BE2C (cell line): ENCODE data around the gene SLC7A4.
A peak's percentile ranks its signal among the peaks of the same experiment; 100 is the strongest.

Experiments
- DNase-seq: peaks from one replicate; pipeline ENCODE4 v3.0.0-alpha.2; 2020
- H3K27me3 ChIP-seq: fragments of 250-450 bp; sonication (Bioruptor Pico); 2 replicates; pipeline ENCODE4 v1.5.1; 2020; ENCODE audit warnings: mild to moderate bottlenecking
- H3K36me3 ChIP-seq: fragments of 250-450 bp; sonication (Bioruptor Pico); 2 replicates; pipeline ENCODE4 v1.5.1; 2020; ENCODE audit warnings: mild to moderate bottlenecking
- H3K4me1 ChIP-seq: fragments of 250-450 bp; sonication (Bioruptor Pico); 2 replicates; pipeline ENCODE4 v1.5.1; 2020
- H3K4me3 ChIP-seq: 2 replicates; pipeline ENCODE4 v1.5.1; 2011; ENCODE audit warnings: low read depth, low read length
- H3K9me3 ChIP-seq: fragments of 250-450 bp; sonication (Bioruptor Pico); 2 replicates; pipeline ENCODE4 v1.5.1; 2020
- TF ChIP-seq, protein P1 (sequence below): IDR thresholded peaks from 2 replicates; pipeline ENCODE4 v1.5.1; 2012; ENCODE audit warnings: mild to moderate bottlenecking, low read depth, low read length

SLC7A4 gene

DNA sequence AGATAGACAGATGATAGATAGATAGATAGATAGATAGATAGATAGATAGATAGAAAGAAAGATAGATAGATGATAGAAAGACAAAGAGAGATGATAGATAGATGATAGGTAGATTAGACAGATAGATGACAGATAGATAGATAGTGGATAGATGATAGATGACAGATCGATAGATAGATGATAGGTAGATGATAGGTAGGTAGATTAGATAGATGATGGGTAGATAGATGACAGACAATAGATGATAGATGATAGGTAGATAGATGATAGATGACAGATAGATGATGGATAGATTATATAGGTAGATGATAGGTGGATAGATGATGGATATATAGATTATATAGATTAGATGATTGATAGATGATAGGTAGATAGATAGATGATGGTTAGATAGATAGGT lies 46.0 kb downstream of the SLC7A4 start:
- H3K36me3 ChIP-seq = peaks cover 20% of the 10 kb centered on the region
- no peak overlapping the region for H3K4me3 ChIP-seq
- H3K4me1 ChIP-seq = no peaks in the 10 kb centered on the region
- no peaks in the 10 kb centered on the region for H3K27me3 ChIP-seq
- TF ChIP-seq, protein P1, sequence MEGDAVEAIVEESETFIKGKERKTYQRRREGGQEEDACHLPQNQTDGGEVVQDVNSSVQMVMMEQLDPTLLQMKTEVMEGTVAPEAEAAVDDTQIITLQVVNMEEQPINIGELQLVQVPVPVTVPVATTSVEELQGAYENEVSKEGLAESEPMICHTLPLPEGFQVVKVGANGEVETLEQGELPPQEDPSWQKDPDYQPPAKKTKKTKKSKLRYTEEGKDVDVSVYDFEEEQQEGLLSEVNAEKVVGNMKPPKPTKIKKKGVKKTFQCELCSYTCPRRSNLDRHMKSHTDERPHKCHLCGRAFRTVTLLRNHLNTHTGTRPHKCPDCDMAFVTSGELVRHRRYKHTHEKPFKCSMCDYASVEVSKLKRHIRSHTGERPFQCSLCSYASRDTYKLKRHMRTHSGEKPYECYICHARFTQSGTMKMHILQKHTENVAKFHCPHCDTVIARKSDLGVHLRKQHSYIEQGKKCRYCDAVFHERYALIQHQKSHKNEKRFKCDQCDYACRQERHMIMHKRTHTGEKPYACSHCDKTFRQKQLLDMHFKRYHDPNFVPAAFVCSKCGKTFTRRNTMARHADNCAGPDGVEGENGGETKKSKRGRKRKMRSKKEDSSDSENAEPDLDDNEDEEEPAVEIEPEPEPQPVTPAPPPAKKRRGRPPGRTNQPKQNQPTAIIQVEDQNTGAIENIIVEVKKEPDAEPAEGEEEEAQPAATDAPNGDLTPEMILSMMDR = no peak
- no peak for DNase-seq
- no peaks in the 10 kb centered on the region for H3K9me3 ChIP-seq

DNA sequence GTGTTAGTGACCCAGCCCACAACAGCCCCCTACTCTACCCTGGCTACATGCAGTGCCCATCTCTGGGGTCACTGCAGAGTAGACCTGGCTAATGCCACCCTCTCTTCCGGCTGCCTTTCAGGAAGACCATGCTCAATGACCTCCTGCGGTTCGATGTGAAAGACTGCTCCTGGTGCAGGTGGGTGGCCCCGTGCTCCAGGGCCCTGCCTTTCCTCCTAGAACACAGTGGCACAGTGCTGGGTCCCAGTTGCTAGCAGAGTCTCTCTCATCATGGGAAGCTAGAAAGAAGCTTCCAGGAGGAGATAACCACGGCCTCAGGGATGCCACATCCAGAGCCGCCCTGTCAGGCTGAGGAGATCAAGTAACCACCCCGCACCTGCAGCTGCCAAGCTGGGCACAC lies 46.6 kb downstream of the SLC7A4 start:
- no peaks in the 10 kb centered on the region for H3K27me3 ChIP-seq
- H3K9me3 ChIP-seq = no peaks in the 10 kb centered on the region
- TF ChIP-seq, protein P1 = no peak
- H3K36me3 ChIP-seq = peaks cover 14% of the 10 kb centered on the region
- no peak overlapping the region for H3K4me3 ChIP-seq
- no peaks in the 10 kb centered on the region for H3K4me1 ChIP-seq
- DNase-seq = no peak

DNA sequence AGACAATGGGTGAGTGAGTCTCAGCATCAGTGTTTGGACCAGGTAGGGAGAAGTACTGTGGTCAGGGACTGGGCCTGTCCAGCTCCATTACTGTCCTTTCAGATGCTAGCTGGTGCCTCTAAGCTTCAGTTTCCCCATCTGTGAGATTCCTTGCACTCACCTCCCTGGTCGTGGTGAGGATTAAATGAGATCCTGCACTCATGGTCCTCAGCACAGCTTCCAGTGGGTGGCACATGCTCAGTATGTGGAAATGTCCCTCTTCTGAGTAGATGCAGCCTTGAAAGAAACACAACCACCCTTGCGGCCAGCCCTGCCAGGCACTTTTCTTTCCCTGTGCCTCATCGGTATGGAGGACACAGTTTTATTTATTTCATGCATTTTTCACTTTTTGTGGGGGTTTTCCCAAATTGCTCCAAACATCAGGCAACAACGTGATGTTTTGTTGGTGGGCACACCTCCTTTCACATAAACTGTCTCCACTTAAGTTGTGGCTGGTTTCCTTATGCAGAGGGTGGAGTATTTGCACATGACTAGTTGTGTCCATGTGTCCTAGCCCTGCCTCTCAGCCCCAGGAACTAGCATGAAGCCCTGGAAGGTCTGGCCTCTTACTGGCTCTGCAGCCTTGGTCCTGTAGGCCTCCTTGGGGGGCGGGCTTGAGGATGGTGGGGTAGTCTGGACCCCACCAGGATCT lies 49.1 kb downstream of the SLC7A4 start:
- peaks cover 8% of the 10 kb centered on the region for H3K36me3 ChIP-seq
- TF ChIP-seq, protein P1 = no peak
- H3K4me1 ChIP-seq = no peaks in the 10 kb centered on the region
- no peak for DNase-seq
- peak overlapping the region; percentile 93 for H3K4me3 ChIP-seq
- H3K27me3 ChIP-seq = no peaks in the 10 kb centered on the region
- no peaks in the 10 kb centered on the region for H3K9me3 ChIP-seq

DNA sequence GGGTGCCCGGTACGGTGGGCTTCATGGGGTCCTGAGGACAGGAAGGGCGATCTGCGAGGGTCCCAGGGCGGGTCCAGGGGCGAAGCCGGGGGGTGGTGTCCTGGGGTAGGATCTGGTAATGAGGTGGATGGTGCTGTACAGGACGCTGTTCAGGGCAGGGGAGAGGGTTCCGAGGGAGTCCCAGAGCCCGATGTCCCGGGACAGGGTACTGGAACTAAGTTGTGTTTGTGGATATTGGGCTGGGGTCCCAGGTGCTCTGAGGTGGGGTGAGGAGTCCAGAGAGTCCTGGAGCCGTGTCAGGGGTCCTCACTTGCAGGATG lies 49.8 kb downstream of the SLC7A4 start:
- Histone ChIP-seq H3K4me1 (no peaks in the 10 kb centered on the region), H3K27me3 (no peaks in the 10 kb centered on the region), H3K36me3 (peaks cover 8% of the 10 kb centered on the region), H3K9me3 (no peaks in the 10 kb centered on the region), H3K4me3 (peak overlapping the region; percentile 93)
- TF ChIP-seq, protein P1 = no peak
- DNase-seq = no peak

DNA sequence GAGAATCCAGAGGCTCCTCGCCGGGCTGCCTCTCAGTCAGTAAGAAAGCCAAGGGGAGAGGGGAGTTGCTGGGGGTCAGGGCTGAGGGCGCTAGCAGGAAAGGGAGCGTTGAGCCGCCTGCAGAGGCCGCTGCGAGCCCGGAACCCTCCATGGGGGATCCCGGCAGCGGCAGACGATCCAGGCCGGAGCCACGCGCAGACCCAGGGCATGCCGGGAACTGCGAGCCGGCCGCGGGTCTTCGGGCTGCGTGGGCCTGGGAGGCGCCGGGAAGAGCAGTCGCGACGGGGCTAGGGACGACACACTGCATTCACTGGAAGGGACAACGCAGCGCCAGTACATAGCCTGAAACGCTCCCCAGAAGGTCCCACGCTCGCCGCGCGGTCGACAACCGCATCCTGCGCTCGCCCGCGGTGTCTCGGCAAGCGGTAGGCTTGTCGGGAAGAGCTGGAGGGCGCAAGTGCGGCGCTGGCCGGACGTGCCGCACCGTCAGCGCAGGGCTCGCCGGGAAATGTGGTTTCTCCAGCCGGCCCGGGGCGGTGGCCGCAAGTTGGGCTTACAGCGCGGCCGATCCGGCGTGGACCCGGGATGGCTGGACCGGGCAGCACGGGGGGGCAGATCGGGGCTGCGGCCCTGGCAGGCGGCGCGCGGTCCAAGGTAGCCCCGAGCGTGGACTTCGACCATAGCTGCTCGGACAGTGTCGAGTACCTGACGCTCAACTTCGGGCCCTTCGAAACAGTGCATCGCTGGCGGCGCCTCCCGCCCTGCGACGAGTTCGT lies 50.4 kb downstream of the SLC7A4 start, which contains the start of gene LZTR1:
Gene LZTR1 (plus strand): TSS at position 511 of the 776 bp plus-strand sequence. CDS start 75 bp downstream, at position 586.
- TF ChIP-seq, protein P1 = peak; percentile 69

More for the DNA sequence above, 50.4 kb downstream of the SLC7A4 start, which contains the start of gene LZTR1:
- H3K9me3 ChIP-seq = no peaks in the 10 kb centered on the region
- peak; percentile 89 for DNase-seq
- H3K27me3 ChIP-seq = no peaks in the 10 kb centered on the region
- H3K36me3 ChIP-seq = peaks cover 8% of the 10 kb centered on the region
- H3K4me3 ChIP-seq = peak within 1 kb of the TSS; percentile 93
- no peaks in the 10 kb centered on the region for H3K4me1 ChIP-seq
